GM19043 (cell line): ENCODE results near the gene RAB31.
A peak's percentile ranks its signal among the peaks of the same experiment; 100 is the strongest.
"Not testable (repeated sequence)": the region's sequence is repeated elsewhere in the genome, so short reads cannot be mapped to it uniquely, and the experiment has no call there.

Source experiments
- ATAC-seq: cut with Tn5 transposase; IDR thresholded peaks from one replicate; pipeline ENCODE4 v1.9.1; 2021; ENCODE audit warnings: low read depth; ENCODE audit not compliant: unreplicated experiment

Gene RAB31

GRCh38 chr18:9708057-9708433 is at the start of gene RAB31:
Gene RAB31 (plus strand): TSS chr18:9708301. CDS start chr18:9708406, 105 bp downstream.
- ATAC-seq = no peak

GRCh38 chr18:9659499-9660375 is 48.4 kb upstream of the RAB31 start:
- no peak for ATAC-seq

- ATAC-seq = no peak
Measured at GRCh38 chr18:9661564-9661963, 46.5 kb upstream of the RAB31 start.

- ATAC-seq = no peak
Measured at GRCh38 chr18:9663377-9663776, 44.7 kb upstream of the RAB31 start.

- no peak for ATAC-seq
Measured at GRCh38 chr18:9665314-9665713, 42.8 kb upstream of the RAB31 start.

- no peak for ATAC-seq
Measured at GRCh38 chr18:9666548-9666947, 41.6 kb upstream of the RAB31 start.

GRCh38 chr18:9669016-9669415 is 39.1 kb upstream of the RAB31 start:
- no peak for ATAC-seq

GRCh38 chr18:9671214-9671613 is 36.9 kb upstream of the RAB31 start:
- no peak for ATAC-seq

GRCh38 chr18:9673296-9674251 is 34.5 kb upstream of the RAB31 start:
- ATAC-seq = peak; percentile 97

- not testable (repeated sequence) for ATAC-seq
Measured at GRCh38 chr18:9678216-9678615, 29.9 kb upstream of the RAB31 start.

GRCh38 chr18:9679125-9679524 is 29.0 kb upstream of the RAB31 start:
- ATAC-seq = no peak

- ATAC-seq = no peak
Measured at GRCh38 chr18:9681217-9681616, 26.9 kb upstream of the RAB31 start.

GRCh38 chr18:9682572-9682971 is 25.5 kb upstream of the RAB31 start:
- ATAC-seq = no peak

GRCh38 chr18:9683418-9684396 is 24.4 kb upstream of the RAB31 start:
- no peak for ATAC-seq

- no peak for ATAC-seq
Measured at GRCh38 chr18:9684881-9685614, 23.1 kb upstream of the RAB31 start.

GRCh38 chr18:9685615-9685890 is 22.5 kb upstream of the RAB31 start:
- ATAC-seq = no peak

GRCh38 chr18:9688036-9688741 is 19.9 kb upstream of the RAB31 start:
- ATAC-seq = no peak

- ATAC-seq = no peak
Measured at GRCh38 chr18:9689253-9689652, 18.8 kb upstream of the RAB31 start.
